HepG2 (cell line): ENCODE measurements around the gene SBNO2. TPM values are rescaled to one million over a fixed set of nuclear protein-coding genes. Genes with fewer than 3 reads are reported as not detected.

ENCODE experiments used
- HOXD1 ChIP-seq: sonication (generic); formaldehyde crosslinking; IDR thresholded peaks from 2 replicates; pipeline ENCODE4 v1.5.0; 2020; ENCODE audit warnings: missing genetic modification reagents
- MXD3 ChIP-seq: IDR thresholded peaks from 2 replicates; pipeline ENCODE4 v1.6.1; 2016; ENCODE audit warnings: mild to moderate bottlenecking, missing biosample characterization, missing genetic modification reagents
- NFIC ChIP-seq: IDR thresholded peaks from 2 replicates; pipeline ENCODE4 v1.6.1; 2012; ENCODE audit warnings: mild to moderate bottlenecking, low read length, inconsistent platforms
- PCBP2 ChIP-seq: fragments of 200-400 bp; formaldehyde crosslinking; optimal IDR thresholded peaks from 2 replicates; pipeline ENCODE3; 2018; ENCODE audit warnings: low read length, low read depth; ENCODE audit not compliant: poor library complexity, severe bottlenecking
- SOX13 ChIP-seq, 3 experiments: fragments of 450-650 bp in 1 of 3; sonication (generic) in 1 of 3; formaldehyde crosslinking in 1 of 3; IDR thresholded peaks in 2 of 3; conservative IDR thresholded peaks in 1 of 3; 2 replicates each; pipeline versions ENCODE4 v1.5.0 to v1.6.1; 2016 to 2020; ENCODE audit warnings: antibody characterized with exemption in 1 of 3, mild to moderate bottlenecking in 1 of 3, missing compliant biosample characterization in 1 of 3, missing genetic modification reagents in 1 of 3, moderate library complexity in 1 of 3
- ZNF180 ChIP-seq: sonication (generic); formaldehyde crosslinking; IDR thresholded peaks from 2 replicates; pipeline ENCODE4 v1.4.0; 2020; ENCODE audit warnings: low read depth, missing genetic modification reagents, borderline replicate concordance
- ZNF549 ChIP-seq: sonication (generic); formaldehyde crosslinking; IDR thresholded peaks from 2 replicates; pipeline ENCODE4 v1.5.0; 2020; ENCODE audit warnings: missing genetic modification reagents
- ZNF644 ChIP-seq: IDR thresholded peaks from 2 replicates; pipeline ENCODE4 v1.6.1; 2016; ENCODE audit warnings: low read depth
- ZNF713 ChIP-seq: sonication (generic); formaldehyde crosslinking; IDR thresholded peaks from 2 replicates; pipeline ENCODE4 v1.4.0; 2020; ENCODE audit warnings: mild to moderate bottlenecking, missing genetic modification reagents
- polyA plus RNA-seq, 8 experiments: library from polyadenylated mRNA; depleted of rRNA in 3 of 8; stranded (reverse) in 7 of 8; unstranded in 1 of 8; fragments of >200 nt; fragmentation: Illumina TruSeq in 4 of 8; extraction: Trizol in 4 of 8; gene quantifications; 2 replicates each; pipeline versions ENCODE4 v1.2.1 to v1.2.3, GENCODE V29; 2011 to 2016; ENCODE audit warnings: low read depth in 4 of 8, missing spikeins in 1 of 8, mixed read lengths in 1 of 8; ENCODE audit not compliant: insufficient read depth in 1 of 8
- total RNA-seq, 5 experiments: library from RNA; depleted of rRNA; stranded (reverse); fragments of >200 nt; fragmentation: Illumina TruSeq; extraction: Trizol; gene quantifications; 2 replicates each; pipeline ENCODE4 v1.2.3, GENCODE V29; 2016; ENCODE audit warnings: low read depth in 1 of 5
- TF ChIP-seq, protein P1 (sequence below): sonication (generic); formaldehyde crosslinking; IDR thresholded peaks from 2 replicates; pipeline ENCODE4 v1.4.0; 2020; ENCODE audit warnings: missing genetic modification reagents, borderline replicate concordance

Gene SBNO2
- total and polyA plus RNA-seq, 2 of the 13 experiments (the other 11 are each of a cell fraction or from before 2014, with no cell fraction given), result 8.6 to 10.4 TPM

GRCh38 chr19:1073956-1074517 is 100.0 kb downstream of the SBNO2 start (continued):
- TF ChIP-seq, protein P1, sequence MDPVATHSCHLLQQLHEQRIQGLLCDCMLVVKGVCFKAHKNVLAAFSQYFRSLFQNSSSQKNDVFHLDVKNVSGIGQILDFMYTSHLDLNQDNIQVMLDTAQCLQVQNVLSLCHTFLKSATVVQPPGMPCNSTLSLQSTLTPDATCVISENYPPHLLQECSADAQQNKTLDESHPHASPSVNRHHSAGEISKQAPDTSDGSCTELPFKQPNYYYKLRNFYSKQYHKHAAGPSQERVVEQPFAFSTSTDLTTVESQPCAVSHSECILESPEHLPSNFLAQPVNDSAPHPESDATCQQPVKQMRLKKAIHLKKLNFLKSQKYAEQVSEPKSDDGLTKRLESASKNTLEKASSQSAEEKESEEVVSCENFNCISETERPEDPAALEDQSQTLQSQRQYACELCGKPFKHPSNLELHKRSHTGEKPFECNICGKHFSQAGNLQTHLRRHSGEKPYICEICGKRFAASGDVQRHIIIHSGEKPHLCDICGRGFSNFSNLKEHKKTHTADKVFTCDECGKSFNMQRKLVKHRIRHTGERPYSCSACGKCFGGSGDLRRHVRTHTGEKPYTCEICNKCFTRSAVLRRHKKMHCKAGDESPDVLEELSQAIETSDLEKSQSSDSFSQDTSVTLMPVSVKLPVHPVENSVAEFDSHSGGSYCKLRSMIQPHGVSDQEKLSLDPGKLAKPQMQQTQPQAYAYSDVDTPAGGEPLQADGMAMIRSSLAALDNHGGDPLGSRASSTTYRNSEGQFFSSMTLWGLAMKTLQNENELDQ (CRISPR knock-in tag), result no peak
- TF ChIP-seq HOXD1 (CRISPR knock-in tag), result no peak
- TF ChIP-seq SOX13 (IDR thresholded peaks at IDR 0.05), result no peak
- TF ChIP-seq SOX13 (CRISPR knock-in tag; conservative IDR thresholded peaks at IDR 0.05 in 1 of 2, IDR thresholded peaks at IDR 0.05 in 1 of 2), result no peak
- no peak for TF ChIP-seq PCBP2
- TF ChIP-seq ZNF549 (CRISPR knock-in tag), result no peak
- no peak for TF ChIP-seq ZNF180 (CRISPR knock-in tag)
- no peak for TF ChIP-seq ZNF644
- no peak for TF ChIP-seq ZNF713 (CRISPR knock-in tag)
- no peak for TF ChIP-seq NFIC
- TF ChIP-seq MXD3, result no peak
